Fibroblast of lung (primary cell): ENCODE measurements around the gene ARL4A. TPM values are rescaled to one million over a fixed set of nuclear protein-coding genes. Genes with fewer than 3 reads are reported as not detected.

ENCODE experiments used
- DNase-seq, 2 donors: peaks; one replicate each; pipeline versions ENCODE4 v3.0.0 to v3.0.0-alpha.2; 2010; ENCODE audit warnings: low read depth in 2 of 2
- H2AFZ ChIP-seq: 2 replicates; pipeline ENCODE4 v1.5.1; 2012; ENCODE audit warnings: low read length, control low read depth, inconsistent platforms
- H3K27ac ChIP-seq: 2 replicates; pipeline ENCODE4 v1.5.1; 2011; ENCODE audit warnings: low read length, control low read depth; ENCODE audit not compliant: insufficient read depth
- H3K27me3 ChIP-seq: 2 replicates; pipeline ENCODE4 v1.5.1; 2011; ENCODE audit warnings: mild to moderate bottlenecking, low read length; ENCODE audit not compliant: control insufficient read depth, insufficient read depth
- H3K36me3 ChIP-seq: 2 replicates; pipeline ENCODE4 v1.5.1; 2011; ENCODE audit warnings: low read length; ENCODE audit not compliant: control insufficient read depth, insufficient read depth
- H3K4me1 ChIP-seq: 2 replicates; pipeline ENCODE4 v1.5.1; 2011; ENCODE audit warnings: low read length; ENCODE audit not compliant: control insufficient read depth, insufficient read depth; ENCODE audit errors: extremely low read depth
- H3K4me2 ChIP-seq: 2 replicates; pipeline ENCODE4 v1.5.1; 2011; ENCODE audit warnings: low read length, control low read depth; ENCODE audit not compliant: insufficient read depth; ENCODE audit errors: extremely low read depth
- H3K4me3 ChIP-seq, 4 experiments: fragments of 200-600 bp in 1 of 4; sonication (generic) in 1 of 4; replicated peaks in 1 of 4; 2 replicates each; pipeline ENCODE4 v1.5.1; 2011 to 2016; ENCODE audit warnings: low read length in 4 of 4, low read depth in 3 of 4, mild to moderate bottlenecking in 3 of 4, control low read depth in 2 of 4, inconsistent platforms in 1 of 4, mixed read lengths in 1 of 4; ENCODE audit not compliant: insufficient read depth in 1 of 4; ENCODE audit errors: control extremely low read depth in 1 of 4
- H3K79me2 ChIP-seq: 2 replicates; pipeline ENCODE4 v1.5.1; 2012; ENCODE audit warnings: mild to moderate bottlenecking, low read length, inconsistent platforms; ENCODE audit not compliant: control insufficient read depth, insufficient read depth
- H3K9ac ChIP-seq: 2 replicates; pipeline ENCODE4 v1.5.1; 2011; ENCODE audit warnings: mild to moderate bottlenecking, low read length, control low read depth; ENCODE audit not compliant: insufficient read depth
- H3K9me3 ChIP-seq: 2 replicates; pipeline ENCODE4 v1.5.1; 2012; ENCODE audit warnings: low read depth, low read length; ENCODE audit not compliant: control insufficient read depth, insufficient read depth
- H4K20me1 ChIP-seq: 2 replicates; pipeline ENCODE4 v1.5.1; 2011; ENCODE audit warnings: low read length; ENCODE audit not compliant: control insufficient read depth, insufficient read depth; ENCODE audit errors: extremely low read depth
- CTCF ChIP-seq, 2 donors: IDR thresholded peaks in 1 of 2; conservative IDR thresholded peaks in 1 of 2; 1 replicate in 1 of 2; 2 replicates in 1 of 2; pipeline ENCODE4 v1.5.1; 2011 to 2012; ENCODE audit warnings: low read length in 2 of 2, control low read depth in 1 of 2, inconsistent platforms in 1 of 2, low read depth in 1 of 2, mild to moderate bottlenecking in 1 of 2
- EZH2 ChIP-seq: IDR thresholded peaks from 2 replicates; pipeline ENCODE4 v1.5.1; 2012; ENCODE audit warnings: low read length, control low read depth, mild to moderate bottlenecking; ENCODE audit errors: missing control alignments
- polyA plus RNA-seq, 2 donors: library from polyadenylated mRNA; depleted of rRNA in 1 of 2; stranded (reverse) in 1 of 2; unstranded in 1 of 2; fragments of >200 nt; gene quantifications; 2 replicates each; pipeline ENCODE4 v1.2.1, GENCODE V29; 2011 to 2012; ENCODE audit warnings: missing spikeins in 1 of 2
- total RNA-seq: library from RNA; depleted of rRNA; stranded (reverse); fragments of >200 nt; gene quantifications from 2 replicates; pipeline ENCODE4 v1.2.1, GENCODE V29; 2014

The ARL4A gene
- total and polyA plus RNA-seq, 2 donors (not counting 1 experiment from before 2014, with no cell fraction given): 11.4 to 37.0 TPM

- Histone ChIP-seq H3K9ac (no peak overlapping the region), H2AFZ (no peak overlapping the region), H3K27me3 (no peaks in the 10 kb centered on the region), H3K79me2 (no peaks in the 10 kb centered on the region), H3K4me3 (no peak overlapping the region), H3K27ac (no peak overlapping the region), H3K36me3 (no peaks in the 10 kb centered on the region), H4K20me1 (no peaks in the 10 kb centered on the region), H3K4me2 (no peak overlapping the region), H3K9me3 (no peaks in the 10 kb centered on the region), H3K4me1 (no peaks in the 10 kb centered on the region)
- no peak for DNase-seq
- no peak for TF ChIP-seq EZH2
- TF ChIP-seq CTCF (conservative IDR thresholded peaks at IDR 0.05 in 1 of 2, IDR thresholded peaks at IDR 0.05 in 1 of 2; ENCODE audit: low read depth in 1 of 2, low read length in 2 of 2): no peak
These were observed 49.9 kb downstream of the ARL4A start for GRCh38 chr7:12737373-12737772.

GRCh38 chr7:12737836-12738235, 50.4 kb downstream of the ARL4A start:
- Histone ChIP-seq H3K9ac (no peak overlapping the region), H3K4me1 (no peaks in the 10 kb centered on the region), H3K79me2 (no peaks in the 10 kb centered on the region), H3K9me3 (no peaks in the 10 kb centered on the region), H3K4me2 (no peak overlapping the region), H3K4me3 (no peak overlapping the region), H4K20me1 (no peaks in the 10 kb centered on the region), H3K27me3 (no peaks in the 10 kb centered on the region), H3K36me3 (no peaks in the 10 kb centered on the region), H2AFZ (no peak overlapping the region), H3K27ac (no peak overlapping the region)
- no peak for DNase-seq
- TF ChIP-seq EZH2: no peak

GRCh38 chr7:12738665-12739064, 51.2 kb downstream of the ARL4A start:
- H3K79me2 ChIP-seq: no peaks in the 10 kb centered on the region
- no peaks in the 10 kb centered on the region for H3K9me3 ChIP-seq
- DNase-seq: no peak
- no peak for TF ChIP-seq EZH2
- TF ChIP-seq CTCF (conservative IDR thresholded peaks at IDR 0.05 in 1 of 2, IDR thresholded peaks at IDR 0.05 in 1 of 2; ENCODE audit: low read depth in 1 of 2, low read length in 2 of 2): no peak
- no peaks in the 10 kb centered on the region for H4K20me1 ChIP-seq
- H3K4me1 ChIP-seq: no peaks in the 10 kb centered on the region
- H3K27me3 ChIP-seq: no peaks in the 10 kb centered on the region
- H3K9ac ChIP-seq: no peak overlapping the region
- no peaks in the 10 kb centered on the region for H3K36me3 ChIP-seq
- no peak overlapping the region for H3K27ac ChIP-seq
- H2AFZ ChIP-seq: no peak overlapping the region
- H3K4me2 ChIP-seq: no peak overlapping the region
- H3K4me3 ChIP-seq: no peak overlapping the region

Other genes starting within 250 kb of the ARL4A start
- gene SCIN, start 116.9 kb upstream of the ARL4A start, total RNA-seq: 0.17 TPM in 1 of 2 replicates, not detected in the other
- 0.02 and 0.08 TPM in 2 replicates for gene SCIN, start 116.9 kb upstream of the ARL4A start, polyA plus RNA-seq